Neural cell (in vitro differentiated cells): Measurements from ENCODE around the gene MGAT4C.

Experiments used
- POLR2AphosphoS5 ChIP-seq: IDR thresholded peaks from 2 replicates; pipeline ENCODE4 v1.6.1; 2012
- TAF1 ChIP-seq: IDR thresholded peaks from 2 replicates; pipeline ENCODE4 v1.6.1; 2012; ENCODE audit warnings: low read depth
- TF ChIP-seq, protein P1 (sequence below): fragments of 450-650 bp; IDR thresholded peaks from 2 replicates; pipeline ENCODE4 v1.5.1; 2014; ENCODE audit warnings: antibody characterized with exemption, mild to moderate bottlenecking, moderate library complexity; ENCODE audit not compliant: poor library complexity, severe bottlenecking
- TF ChIP-seq, protein P2 (sequence below): IDR thresholded peaks from 2 replicates; pipeline ENCODE4 v1.6.1; 2012; ENCODE audit warnings: borderline replicate concordance

DNA sequence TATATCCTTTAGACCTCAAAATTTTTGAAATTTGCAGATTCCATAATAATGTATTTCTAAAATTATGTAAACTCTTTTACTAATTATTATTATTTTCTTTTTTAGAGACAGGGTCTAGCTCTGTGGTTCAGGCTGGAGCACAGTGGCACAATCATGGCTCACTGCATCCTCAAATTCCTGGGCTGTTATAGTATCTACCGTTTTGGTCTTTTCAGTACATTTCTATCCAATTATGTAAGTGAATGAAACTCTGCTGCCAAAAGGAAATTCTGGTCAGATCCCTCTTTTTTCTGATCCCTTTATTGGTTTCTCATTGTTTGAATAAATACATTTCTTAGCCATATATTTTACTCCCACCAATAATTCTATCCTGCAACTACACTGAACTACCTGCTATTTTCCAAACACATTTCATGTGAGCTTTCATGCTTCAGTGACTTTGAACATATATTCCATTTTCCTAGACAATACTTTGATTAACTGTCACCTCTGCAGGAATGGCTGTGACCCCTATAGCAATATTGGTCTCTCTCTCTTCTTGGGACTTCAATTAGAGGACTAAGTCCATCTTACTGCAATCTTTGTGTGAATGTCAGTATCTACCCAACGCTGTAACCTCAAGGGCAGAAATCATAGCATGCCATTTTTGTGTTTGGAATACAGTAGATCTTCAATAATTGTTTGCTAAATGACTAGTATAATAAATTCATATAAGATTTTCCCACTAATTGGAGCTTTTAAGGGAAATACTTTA, 198.9 kb downstream of the MGAT4C start:
- TF ChIP-seq, protein P1, sequence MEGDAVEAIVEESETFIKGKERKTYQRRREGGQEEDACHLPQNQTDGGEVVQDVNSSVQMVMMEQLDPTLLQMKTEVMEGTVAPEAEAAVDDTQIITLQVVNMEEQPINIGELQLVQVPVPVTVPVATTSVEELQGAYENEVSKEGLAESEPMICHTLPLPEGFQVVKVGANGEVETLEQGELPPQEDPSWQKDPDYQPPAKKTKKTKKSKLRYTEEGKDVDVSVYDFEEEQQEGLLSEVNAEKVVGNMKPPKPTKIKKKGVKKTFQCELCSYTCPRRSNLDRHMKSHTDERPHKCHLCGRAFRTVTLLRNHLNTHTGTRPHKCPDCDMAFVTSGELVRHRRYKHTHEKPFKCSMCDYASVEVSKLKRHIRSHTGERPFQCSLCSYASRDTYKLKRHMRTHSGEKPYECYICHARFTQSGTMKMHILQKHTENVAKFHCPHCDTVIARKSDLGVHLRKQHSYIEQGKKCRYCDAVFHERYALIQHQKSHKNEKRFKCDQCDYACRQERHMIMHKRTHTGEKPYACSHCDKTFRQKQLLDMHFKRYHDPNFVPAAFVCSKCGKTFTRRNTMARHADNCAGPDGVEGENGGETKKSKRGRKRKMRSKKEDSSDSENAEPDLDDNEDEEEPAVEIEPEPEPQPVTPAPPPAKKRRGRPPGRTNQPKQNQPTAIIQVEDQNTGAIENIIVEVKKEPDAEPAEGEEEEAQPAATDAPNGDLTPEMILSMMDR: no peak
- TF ChIP-seq TAF1: no peak
- TF ChIP-seq POLR2AphosphoS5: no peak
- TF ChIP-seq, protein P2, sequence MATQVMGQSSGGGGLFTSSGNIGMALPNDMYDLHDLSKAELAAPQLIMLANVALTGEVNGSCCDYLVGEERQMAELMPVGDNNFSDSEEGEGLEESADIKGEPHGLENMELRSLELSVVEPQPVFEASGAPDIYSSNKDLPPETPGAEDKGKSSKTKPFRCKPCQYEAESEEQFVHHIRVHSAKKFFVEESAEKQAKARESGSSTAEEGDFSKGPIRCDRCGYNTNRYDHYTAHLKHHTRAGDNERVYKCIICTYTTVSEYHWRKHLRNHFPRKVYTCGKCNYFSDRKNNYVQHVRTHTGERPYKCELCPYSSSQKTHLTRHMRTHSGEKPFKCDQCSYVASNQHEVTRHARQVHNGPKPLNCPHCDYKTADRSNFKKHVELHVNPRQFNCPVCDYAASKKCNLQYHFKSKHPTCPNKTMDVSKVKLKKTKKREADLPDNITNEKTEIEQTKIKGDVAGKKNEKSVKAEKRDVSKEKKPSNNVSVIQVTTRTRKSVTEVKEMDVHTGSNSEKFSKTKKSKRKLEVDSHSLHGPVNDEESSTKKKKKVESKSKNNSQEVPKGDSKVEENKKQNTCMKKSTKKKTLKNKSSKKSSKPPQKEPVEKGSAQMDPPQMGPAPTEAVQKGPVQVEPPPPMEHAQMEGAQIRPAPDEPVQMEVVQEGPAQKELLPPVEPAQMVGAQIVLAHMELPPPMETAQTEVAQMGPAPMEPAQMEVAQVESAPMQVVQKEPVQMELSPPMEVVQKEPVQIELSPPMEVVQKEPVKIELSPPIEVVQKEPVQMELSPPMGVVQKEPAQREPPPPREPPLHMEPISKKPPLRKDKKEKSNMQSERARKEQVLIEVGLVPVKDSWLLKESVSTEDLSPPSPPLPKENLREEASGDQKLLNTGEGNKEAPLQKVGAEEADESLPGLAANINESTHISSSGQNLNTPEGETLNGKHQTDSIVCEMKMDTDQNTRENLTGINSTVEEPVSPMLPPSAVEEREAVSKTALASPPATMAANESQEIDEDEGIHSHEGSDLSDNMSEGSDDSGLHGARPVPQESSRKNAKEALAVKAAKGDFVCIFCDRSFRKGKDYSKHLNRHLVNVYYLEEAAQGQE: no peak
